HepG2 (cell line): Measurements from ENCODE around the gene TAC1. TPM values are rescaled to one million over a fixed set of nuclear protein-coding genes. Genes with fewer than 3 reads are reported as not detected.

Experiments
- ATAC-seq: fragments of 200-7000 bp; cut with Tn5 transposase; 3 replicates; pipeline ENCODE4 v1.9.1; 2020; ENCODE audit warnings: mild to moderate bottlenecking, moderate library complexity
- BruUV-seq: library from RNA; stranded (reverse); fragments of 400-500 nt; replicated peaks from 2 replicates; lab custom pipeline; 2021; lab: Mats Ljungman, UMichigan
- CTCF ChIA-PET: fragments of 300-600 bp; formaldehyde crosslinking; extraction: SDS; loops from one replicate; lab custom pipeline; 2021; ENCODE audit warnings: low total read pairs, inconsistent platforms, low intra/inter-chr PET ratio; lab: Yijun Ruan, JAX
- POLR2A ChIA-PET: fragments of 350-600 bp; sonication (Branson Sonifier 250); formaldehyde crosslinking; loops from one replicate; lab custom pipeline; 2020; ENCODE audit warnings: antibody characterized with exemption, inconsistent platforms; lab: Yijun Ruan, JAX
- DNase-seq: peaks from one replicate; pipeline ENCODE4 v3.0.0-alpha.2; 2015; ENCODE audit warnings: low spot score
- FAIRE-seq: peaks from 3 replicates; lab custom pipeline; 2011; peaks lifted over from hg19 to GRCh38; lab: Jason Lieb, UNC
- H2AFZ ChIP-seq: one replicate; pipeline ENCODE4 v1.6.1; 2011; ENCODE audit warnings: low read length, inconsistent platforms
- H3K27ac ChIP-seq: fragments of 300-600 bp; 3 replicates; pipeline ENCODE4 v1.8.0; 2011; ENCODE audit warnings: mixed run types, mild to moderate bottlenecking, mixed read lengths, low read length, inconsistent platforms; ENCODE audit not compliant: insufficient read depth; ENCODE audit errors: extremely low read length
- H3K27me3 ChIP-seq, 2 experiments: fragments of 200-600 bp in 1 of 2; 2 replicates in 1 of 2; 3 replicates in 1 of 2; pipeline versions ENCODE4 v1.6.0 to v1.8.0; 2011; ENCODE audit warnings: low read length in 2 of 2, mild to moderate bottlenecking in 2 of 2, moderate library complexity in 2 of 2, inconsistent platforms in 1 of 2; ENCODE audit not compliant: insufficient read depth in 2 of 2, control insufficient read depth in 1 of 2
- H3K36me3 ChIP-seq, 2 experiments: fragments of 200-600 bp in 1 of 2; replicated peaks in 1 of 2; 2 replicates in 1 of 2; 3 replicates in 1 of 2; pipeline versions ENCODE4 v1.5.1 to v1.8.0; 2011; ENCODE audit warnings: low read length in 2 of 2, inconsistent platforms in 1 of 2; ENCODE audit not compliant: insufficient read depth in 2 of 2, control insufficient read depth in 1 of 2
- H3K4me1 ChIP-seq: 2 replicates; pipeline ENCODE4 v1.5.1; 2012; ENCODE audit warnings: low read length, inconsistent platforms; ENCODE audit not compliant: insufficient read depth
- H3K4me2 ChIP-seq: 2 replicates; pipeline ENCODE4 v1.6.0; 2011; ENCODE audit warnings: low read depth, low read length, inconsistent platforms
- H3K4me3 ChIP-seq, 3 experiments: fragments of 200-600 bp in 1 of 3; sonication (generic), shearing (Covaris generic) in 1 of 3; replicated peaks in 1 of 3; 2 replicates each; pipeline ENCODE4 v1.5.1; 2011 to 2016; ENCODE audit warnings: low read length in 3 of 3, inconsistent platforms in 2 of 3, low read depth in 2 of 3, mild to moderate bottlenecking in 2 of 3, control low read depth in 1 of 3, mixed read lengths in 1 of 3; ENCODE audit not compliant: insufficient read depth in 1 of 3
- H3K79me2 ChIP-seq: one replicate; pipeline ENCODE4 v1.6.1; 2011; ENCODE audit warnings: low read length, inconsistent platforms; ENCODE audit not compliant: insufficient read depth
- H3K9ac ChIP-seq: 2 replicates; pipeline ENCODE4 v1.6.0; 2011; ENCODE audit warnings: mild to moderate bottlenecking, low read depth, low read length, inconsistent platforms; ENCODE audit not compliant: insufficient read depth
- H3K9me3 ChIP-seq: 2 replicates; pipeline ENCODE4 v1.5.1; 2012; ENCODE audit warnings: mild to moderate bottlenecking, low read length
- H4K20me1 ChIP-seq: 2 replicates; pipeline ENCODE4 v1.6.0; 2011; ENCODE audit warnings: inconsistent platforms, mild to moderate bottlenecking, low read length, moderate library complexity; ENCODE audit not compliant: insufficient read depth
- ATF4 ChIP-seq, 2 experiments: fragments of 450-650 bp in 1 of 2; sonication (generic) in 1 of 2; formaldehyde crosslinking; IDR thresholded peaks; 2 replicates each; pipeline versions ENCODE4 v1.5.0 to v1.8.0; 2020 to 2022; ENCODE audit warnings: mild to moderate bottlenecking in 1 of 2, missing genetic modification reagents in 1 of 2
- DR1 ChIP-seq: sonication (generic); formaldehyde crosslinking; IDR thresholded peaks from 2 replicates; pipeline ENCODE4 v1.8.0; 2021; ENCODE audit warnings: mild to moderate bottlenecking, missing genetic modification reagents, inconsistent platforms
- DRAP1 ChIP-seq: IDR thresholded peaks from 2 replicates; pipeline ENCODE4 v1.6.1; 2016; ENCODE audit warnings: missing genetic modification reagents, missing compliant biosample characterization
- GTF3A ChIP-seq: sonication (generic); formaldehyde crosslinking; conservative IDR thresholded peaks from 2 replicates; pipeline ENCODE4 v1.4.0; 2020; ENCODE audit warnings: mild to moderate bottlenecking, missing genetic modification reagents
- HOXA5 ChIP-seq: sonication (generic); formaldehyde crosslinking; IDR thresholded peaks from 2 replicates; pipeline ENCODE4 v1.4.0; 2020; ENCODE audit warnings: missing genetic modification reagents
- MAFK ChIP-seq, 2 experiments: IDR thresholded peaks in 1 of 2; conservative IDR thresholded peaks in 1 of 2; 2 replicates each; pipeline ENCODE4 v1.6.1; 2011; ENCODE audit warnings: improper control_type of control experiment in 2 of 2, low read length in 2 of 2
- NKX3-1 ChIP-seq: sonication (generic); formaldehyde crosslinking; IDR thresholded peaks from 2 replicates; pipeline ENCODE4 v1.5.0; 2020; ENCODE audit warnings: missing genetic modification reagents
- NR2C2 ChIP-seq: sonication (generic); formaldehyde crosslinking; IDR thresholded peaks from 2 replicates; pipeline ENCODE4 v1.4.0; 2020; ENCODE audit warnings: missing genetic modification reagents, mild to moderate bottlenecking, moderate library complexity, borderline replicate concordance
- PITX1 ChIP-seq: sonication (generic); formaldehyde crosslinking; IDR thresholded peaks from 2 replicates; pipeline ENCODE4 v1.5.1; 2020; ENCODE audit warnings: mild to moderate bottlenecking, missing genetic modification reagents
- SAP130 ChIP-seq: IDR thresholded peaks from 2 replicates; pipeline ENCODE4 v1.6.1; 2016; ENCODE audit warnings: low read depth
- SETDB1 ChIP-seq: sonication (generic); formaldehyde crosslinking; IDR thresholded peaks from 2 replicates; pipeline ENCODE4 v1.5.1; 2020; ENCODE audit warnings: missing genetic modification reagents, mild to moderate bottlenecking, borderline replicate concordance
- ZNF256 ChIP-seq: sonication (generic); formaldehyde crosslinking; conservative IDR thresholded peaks from 2 replicates; pipeline ENCODE4 v1.4.0; 2020; ENCODE audit warnings: missing genetic modification reagents
- ZNF3 ChIP-seq: IDR thresholded peaks from 2 replicates; pipeline ENCODE4 v1.7.0; 2017; ENCODE audit warnings: inconsistent platforms
- ZNF660 ChIP-seq: sonication (generic); formaldehyde crosslinking; IDR thresholded peaks from 2 replicates; pipeline ENCODE4 v1.5.1; 2020; ENCODE audit warnings: mild to moderate bottlenecking, low read depth, missing genetic modification reagents, borderline replicate concordance
- WGBS: methylation state at CpG from one replicate; pipeline ENCODE4 v1.1.6; 2017; ENCODE audit warnings: low lambda C conversion rate; 5-methylcytosine and 5-hydroxymethylcytosine counted together
- in situ Hi-C: cut with HindIII; loops from 2 replicates; pipeline ENCODE4 v1.10.0; 2017; ENCODE audit warnings: low pct_unique_long_range_greater_than_20kb; ENCODE audit not compliant: extremely low pct_ligation_motif_present
- intact Hi-C: fragments of 100-400 bp; cut with micrococcal nuclease; formaldehyde crosslinking; loops from one replicate; pipeline ENCODE4 v1.10.0; 2022; ENCODE audit not compliant: unreplicated experiment
- polyA plus RNA-seq, 8 experiments: library from polyadenylated mRNA; depleted of rRNA in 3 of 8; stranded (reverse) in 7 of 8; unstranded in 1 of 8; fragments of >200 nt; fragmentation: Illumina TruSeq in 4 of 8; extraction: Trizol in 4 of 8; gene quantifications; 2 replicates each; pipeline versions ENCODE4 v1.2.1 to v1.2.3, GENCODE V29; 2011 to 2016; ENCODE audit warnings: low read depth in 4 of 8, missing spikeins in 1 of 8, mixed read lengths in 1 of 8; ENCODE audit not compliant: insufficient read depth in 1 of 8
- total RNA-seq, 5 experiments: library from RNA; depleted of rRNA; stranded (reverse); fragments of >200 nt; fragmentation: Illumina TruSeq; extraction: Trizol; gene quantifications; 2 replicates each; pipeline ENCODE4 v1.2.3, GENCODE V29; 2016; ENCODE audit warnings: low read depth in 1 of 5
- TF ChIP-seq, protein P1 (sequence below): sonication (generic); formaldehyde crosslinking; IDR thresholded peaks from 2 replicates; pipeline ENCODE4 v1.5.0; 2020; ENCODE audit warnings: mild to moderate bottlenecking, missing genetic modification reagents, borderline replicate concordance

Gene TAC1
- total and polyA plus RNA-seq, 2 of the 13 experiments (the other 11 are each of a cell fraction or from before 2014, with no cell fraction given): not detected

- FAIRE-seq (no peak), DNase-seq (no peak), ATAC-seq (no peak)
- no peak overlapping the region for H2AFZ ChIP-seq
- H3K79me2 ChIP-seq: no peaks in the 10 kb centered on the region
- no peaks in the 10 kb centered on the region for H3K9me3 ChIP-seq
- WGBS: 95% methylated on average over 2 of the region's 2 CpGs
- no peak overlapping the region for H3K27ac ChIP-seq
- no peaks in the 10 kb centered on the region for H3K36me3 ChIP-seq
- POLR2A ChIA-PET: no interaction called here
- BruUV-seq: no TSS peak
- H3K9ac ChIP-seq: no peak overlapping the region
- no peaks in the 10 kb centered on the region for H4K20me1 ChIP-seq
- in situ Hi-C loops: no loop called here
- no peak overlapping the region for H3K4me2 ChIP-seq
- H3K4me3 ChIP-seq: no peak overlapping the region
- H3K27me3 ChIP-seq: peaks cover 0 to 25% of the 10 kb centered on the region in 2 experiments; a peak in 2 of 5 replicates
- CTCF ChIA-PET: no interaction called here
- no peaks in the 10 kb centered on the region for H3K4me1 ChIP-seq
- intact Hi-C loops: no loop called here
- TF ChIP-seq ZNF256 (CRISPR knock-in tag) (no peak), GTF3A (CRISPR knock-in tag) (no peak), NKX3-1 (CRISPR knock-in tag) (no peak), PITX1 (CRISPR knock-in tag) (no peak), DR1 (CRISPR knock-in tag) (no peak), NR2C2 (CRISPR knock-in tag) (no peak), ZNF3 (CRISPR knock-in tag) (no peak), MAFK (conservative IDR thresholded peaks at IDR 0.05 in 1 of 2, IDR thresholded peaks at IDR 0.05 in 1 of 2; ENCODE audit: low read length in 2 of 2) (no peak), ZNF660 (CRISPR knock-in tag) (no peak), ATF4 (CRISPR knock-in tag; IDR thresholded peaks at IDR 0.05) (no peak), HOXA5 (CRISPR knock-in tag) (no peak), SAP130 (no peak), SETDB1 (CRISPR knock-in tag) (no peak), DRAP1 (CRISPR knock-in tag) (no peak)
- TF ChIP-seq, protein P1, sequence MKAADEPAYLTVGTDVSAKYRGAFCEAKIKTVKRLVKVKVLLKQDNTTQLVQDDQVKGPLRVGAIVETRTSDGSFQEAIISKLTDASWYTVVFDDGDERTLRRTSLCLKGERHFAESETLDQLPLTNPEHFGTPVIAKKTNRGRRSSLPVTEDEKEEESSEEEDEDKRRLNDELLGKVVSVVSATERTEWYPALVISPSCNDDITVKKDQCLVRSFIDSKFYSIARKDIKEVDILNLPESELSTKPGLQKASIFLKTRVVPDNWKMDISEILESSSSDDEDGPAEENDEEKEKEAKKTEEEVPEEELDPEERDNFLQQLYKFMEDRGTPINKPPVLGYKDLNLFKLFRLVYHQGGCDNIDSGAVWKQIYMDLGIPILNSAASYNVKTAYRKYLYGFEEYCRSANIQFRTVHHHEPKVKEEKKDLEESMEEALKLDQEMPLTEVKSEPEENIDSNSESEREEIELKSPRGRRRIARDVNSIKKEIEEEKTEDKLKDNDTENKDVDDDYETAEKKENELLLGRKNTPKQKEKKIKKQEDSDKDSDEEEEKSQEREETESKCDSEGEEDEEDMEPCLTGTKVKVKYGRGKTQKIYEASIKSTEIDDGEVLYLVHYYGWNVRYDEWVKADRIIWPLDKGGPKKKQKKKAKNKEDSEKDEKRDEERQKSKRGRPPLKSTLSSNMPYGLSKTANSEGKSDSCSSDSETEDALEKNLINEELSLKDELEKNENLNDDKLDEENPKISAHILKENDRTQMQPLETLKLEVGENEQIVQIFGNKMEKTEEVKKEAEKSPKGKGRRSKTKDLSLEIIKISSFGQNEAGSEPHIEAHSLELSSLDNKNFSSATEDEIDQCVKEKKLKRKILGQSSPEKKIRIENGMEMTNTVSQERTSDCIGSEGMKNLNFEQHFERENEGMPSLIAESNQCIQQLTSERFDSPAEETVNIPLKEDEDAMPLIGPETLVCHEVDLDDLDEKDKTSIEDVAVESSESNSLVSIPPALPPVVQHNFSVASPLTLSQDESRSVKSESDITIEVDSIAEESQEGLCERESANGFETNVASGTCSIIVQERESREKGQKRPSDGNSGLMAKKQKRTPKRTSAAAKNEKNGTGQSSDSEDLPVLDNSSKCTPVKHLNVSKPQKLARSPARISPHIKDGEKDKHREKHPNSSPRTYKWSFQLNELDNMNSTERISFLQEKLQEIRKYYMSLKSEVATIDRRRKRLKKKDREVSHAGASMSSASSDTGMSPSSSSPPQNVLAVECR (CRISPR knock-in tag): no peak
These were observed 2.4 kb downstream of the TAC1 start for GRCh38 chr7:97734255-97734654.
